CD4-positive, alpha-beta T cell treated with Interleukin-17A for 1 hour (primary cell): Measurements from ENCODE around the gene TSGA10.
A peak's percentile ranks its signal among the peaks of the same experiment; 100 is the strongest.
"Not testable (repeated sequence)": the region's sequence is repeated elsewhere in the genome, so short reads cannot be mapped to it uniquely, and the experiment has no call there.

Experiments
- DNase-seq: peaks from one replicate; pipeline ENCODE4 v3.0.0-alpha.2; 2020

Gene TSGA10

DNA sequence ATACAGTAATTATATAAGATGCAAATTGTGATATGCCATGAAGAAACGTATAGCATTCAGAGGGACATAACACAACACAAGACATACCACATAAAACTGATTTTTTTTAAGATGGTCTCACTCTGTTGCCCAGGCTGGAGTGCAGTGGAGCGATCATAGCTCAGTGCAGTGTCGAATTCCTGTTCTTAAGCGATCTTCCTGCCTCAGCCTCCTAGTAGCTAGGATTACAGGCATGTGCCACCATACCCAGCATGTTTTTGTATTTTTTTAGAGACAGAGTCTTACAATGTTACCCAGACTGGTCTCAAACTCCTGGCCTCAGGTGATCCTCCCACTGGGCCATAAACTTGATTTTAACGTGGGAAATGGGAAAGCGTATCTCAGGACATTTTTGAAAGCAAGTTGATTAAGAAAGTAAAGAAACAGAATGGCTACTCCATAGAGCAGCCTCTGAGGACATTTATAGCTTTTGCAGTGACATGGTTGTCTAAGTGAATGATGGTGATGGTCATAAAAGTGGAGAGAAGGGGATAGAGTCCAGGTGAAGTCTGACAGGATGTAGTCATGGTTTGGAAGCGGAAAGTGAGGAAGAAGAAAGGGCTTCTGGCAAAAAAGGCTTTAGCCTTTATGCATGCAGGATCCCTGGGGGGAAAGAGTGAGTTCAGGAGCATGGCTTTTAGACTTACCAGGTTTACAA is 2.4 kb downstream of the TSGA10 start:
- no peak for DNase-seq

DNA sequence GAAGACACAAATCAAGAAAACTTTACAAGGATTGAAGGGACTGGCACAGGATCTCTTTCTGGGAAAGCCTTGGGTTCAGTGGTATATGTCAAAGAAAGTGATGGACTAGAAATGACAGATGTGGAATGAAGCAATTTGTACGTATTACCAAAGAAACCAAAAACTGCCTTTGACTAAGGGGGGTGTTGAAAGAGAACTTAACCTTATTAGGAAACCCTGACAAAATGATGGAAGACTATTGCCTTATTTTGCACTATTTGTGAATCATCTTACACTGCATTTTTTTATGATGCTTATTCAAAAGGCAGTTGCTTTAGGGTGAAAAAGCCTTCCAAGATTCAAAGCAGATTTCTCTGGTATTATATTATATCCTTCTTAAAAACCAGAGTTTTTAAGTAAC is 4.0 kb downstream of the TSGA10 start:
- no peak for DNase-seq

DNA sequence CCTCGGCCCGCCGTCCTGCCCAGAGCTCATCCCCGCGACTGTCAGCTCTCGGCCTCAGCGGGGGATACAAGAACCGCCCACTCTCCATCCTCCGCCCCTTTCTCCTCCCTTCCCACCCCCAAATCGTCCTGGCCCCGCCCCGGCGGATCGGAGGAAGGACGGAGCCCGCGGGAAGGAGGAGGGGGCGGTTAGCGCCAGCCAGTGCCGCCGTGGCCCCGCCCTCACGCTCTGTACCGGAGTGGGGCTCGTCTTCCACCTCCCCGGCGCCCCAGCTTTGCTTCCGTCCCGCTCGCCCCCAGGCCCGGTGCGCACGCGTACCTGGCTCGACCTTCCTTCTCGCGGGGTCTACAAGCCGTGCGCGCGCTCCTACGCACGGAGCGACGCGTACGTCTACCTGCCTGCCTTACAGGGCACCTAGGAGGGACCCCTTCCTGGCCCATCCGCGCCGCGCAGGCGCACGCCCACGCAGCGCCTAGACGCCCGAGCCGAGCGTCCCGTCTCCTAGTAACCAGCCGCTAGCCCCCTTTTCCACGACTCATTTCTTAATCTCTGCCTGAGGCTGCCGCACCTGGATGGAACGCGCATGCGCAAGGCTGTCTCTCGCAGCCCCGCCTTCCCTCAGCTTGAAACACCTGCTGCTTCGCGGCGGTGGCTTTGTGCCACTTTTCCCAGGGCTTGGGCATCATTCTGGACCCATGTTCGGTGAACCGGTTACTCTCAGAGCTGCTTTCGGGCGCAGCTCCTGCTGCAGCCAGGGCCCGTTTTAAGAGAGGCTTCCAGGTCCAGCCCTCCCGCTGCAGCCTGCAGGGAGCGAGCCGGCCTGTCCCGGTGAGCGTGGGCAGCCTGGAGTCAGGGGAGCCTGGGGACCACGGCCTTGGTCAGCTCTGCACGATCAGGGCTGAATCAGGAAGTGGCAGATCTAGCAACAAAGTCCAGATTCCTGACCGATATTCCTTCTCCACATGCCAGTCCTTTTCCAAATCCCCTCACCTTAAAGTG is 13.3 kb downstream of the TSGA10 start, which contains the start of gene C2orf15:
Gene C2orf15 (plus strand): TSS at position 598 of the 999 bp plus-strand sequence. CDS start 8,852 bp downstream, outside the sequence.
- DNase-seq = peak; percentile 98

DNA sequence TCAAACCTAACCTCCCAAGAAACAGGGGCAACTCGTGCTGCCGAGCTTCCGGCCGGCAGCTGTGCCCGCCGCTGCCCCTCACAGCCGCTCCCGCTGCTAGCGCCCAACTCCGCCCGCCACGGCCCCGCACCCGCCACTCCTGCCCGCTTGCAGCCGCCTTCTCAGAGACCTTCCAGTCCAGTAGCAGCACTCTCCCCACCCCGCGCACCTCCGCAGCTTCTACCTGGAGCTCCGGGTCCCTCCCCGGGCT is 14.0 kb downstream of the TSGA10 start:
- no peak for DNase-seq

DNA sequence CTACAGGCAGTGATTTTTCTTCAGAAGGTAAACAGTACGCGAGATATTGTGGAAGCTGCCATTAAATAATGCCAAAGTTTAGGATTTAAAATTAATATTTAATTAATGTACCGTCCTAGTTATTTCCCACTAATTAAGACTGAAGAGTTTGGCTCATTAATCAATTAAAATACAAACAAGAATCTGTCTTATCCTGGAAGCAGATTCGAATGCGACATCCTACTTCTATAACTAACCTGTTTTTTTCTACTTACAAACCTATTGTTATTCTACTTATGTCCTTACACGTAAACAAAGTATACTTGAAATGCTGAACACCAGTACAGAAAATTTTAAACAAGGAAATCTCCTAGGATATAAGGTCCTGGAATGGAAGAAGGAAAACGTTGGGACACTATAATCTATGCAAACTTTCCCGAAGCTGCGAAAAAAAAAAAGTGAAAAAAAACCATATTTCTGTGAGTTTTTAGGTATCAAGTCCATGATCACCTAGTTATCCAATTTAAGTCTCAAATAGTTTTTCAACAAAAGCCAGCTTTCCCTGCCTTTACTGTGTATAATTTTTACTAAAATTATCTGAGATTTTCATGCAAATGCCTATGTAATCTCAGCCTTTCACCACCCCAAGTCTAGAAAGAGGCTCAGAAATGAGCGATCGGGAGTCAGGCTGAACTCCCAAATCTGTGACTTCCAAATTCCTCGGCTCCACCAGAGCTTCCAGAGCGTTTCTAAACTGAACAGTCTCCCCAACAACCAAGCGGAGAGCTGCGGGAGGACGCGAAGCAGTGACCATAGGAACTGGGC is 14.5 kb downstream of the TSGA10 start:
- DNase-seq = no peak

DNA sequence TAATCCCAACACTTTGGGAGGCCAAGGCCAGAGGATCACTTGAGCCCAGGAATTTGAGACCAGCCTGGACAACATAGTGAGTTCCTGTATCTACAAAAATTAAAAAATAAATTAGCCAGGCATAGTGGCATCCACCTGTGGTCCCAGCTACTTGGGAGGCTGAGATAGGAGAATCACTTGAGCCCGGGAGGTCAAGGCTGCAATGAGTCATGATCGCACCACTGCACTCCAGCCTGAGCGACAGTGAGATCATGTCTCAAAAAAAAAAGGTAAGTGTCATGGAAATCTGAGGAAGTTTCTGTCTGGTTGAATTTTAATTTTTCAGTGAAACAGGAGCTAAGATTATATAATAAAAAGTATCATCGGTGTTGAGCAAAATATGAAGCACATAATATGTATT is 15.7 kb downstream of the TSGA10 start:
- no peak for DNase-seq

DNA sequence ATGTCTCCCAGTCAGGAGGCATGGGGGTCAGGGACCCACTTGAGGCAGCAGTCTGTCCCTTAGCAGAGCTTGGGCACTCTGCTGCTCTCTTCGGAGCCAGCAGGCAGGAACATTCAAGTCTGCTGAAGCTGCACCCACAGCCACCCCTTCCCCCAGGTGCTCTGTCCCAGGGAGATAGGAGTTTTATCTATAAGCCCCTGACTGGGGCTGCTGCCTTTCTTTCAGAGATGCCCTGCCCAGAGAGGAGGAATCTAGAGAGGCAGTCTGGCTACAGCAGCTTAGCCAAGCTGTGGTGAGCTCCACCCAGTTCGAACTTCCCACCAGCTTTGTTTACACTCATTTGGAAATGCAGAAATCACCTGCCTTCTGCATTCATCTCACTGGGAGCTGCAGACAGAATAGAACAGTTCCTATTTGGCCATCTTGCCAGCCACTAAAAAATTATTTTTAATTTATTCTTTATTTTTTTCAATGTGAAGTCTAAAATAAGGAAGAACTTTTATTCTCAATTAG is 19.6 kb downstream of the TSGA10 start:
- not testable (repeated sequence) for DNase-seq

DNA sequence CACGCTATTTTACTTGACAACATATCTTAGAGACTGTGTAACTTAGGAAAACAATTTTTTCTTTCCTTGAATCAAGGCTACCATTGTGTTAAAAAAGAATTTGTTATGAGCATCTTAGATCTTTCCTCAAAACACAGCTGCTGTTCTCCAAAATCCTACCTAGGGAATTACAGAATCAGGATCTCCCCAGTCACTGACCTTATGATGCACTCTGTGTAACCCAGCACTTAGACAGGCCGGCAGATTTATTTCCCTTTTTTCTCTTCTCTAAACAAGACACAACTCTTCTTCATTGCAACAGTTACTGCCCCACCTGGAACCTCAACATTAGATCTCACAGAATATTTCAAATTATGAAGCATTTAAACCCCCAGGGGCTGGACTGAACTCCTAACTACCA is 26.8 kb downstream of the TSGA10 start:
- DNase-seq = no peak

DNA sequence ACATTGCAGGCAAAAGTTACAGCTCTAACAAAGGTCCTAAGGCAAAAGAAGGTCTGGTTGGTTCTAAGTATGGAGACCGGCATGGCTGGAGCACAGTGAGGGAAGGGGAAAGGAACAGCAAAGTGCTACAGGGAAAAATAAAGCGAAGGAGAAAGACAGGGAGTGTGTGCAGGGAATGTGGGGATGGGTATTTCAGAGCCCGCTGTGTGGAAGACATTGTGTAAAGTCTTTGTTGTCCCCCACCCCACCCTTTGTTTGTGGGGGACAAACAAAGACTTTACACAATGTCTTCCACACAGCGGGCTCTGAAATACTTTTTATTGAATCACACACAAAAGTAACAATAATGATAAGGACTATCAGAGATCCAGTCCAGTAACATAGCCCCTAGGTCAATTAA is 42.1 kb downstream of the TSGA10 start:
- no peak for DNase-seq

DNA sequence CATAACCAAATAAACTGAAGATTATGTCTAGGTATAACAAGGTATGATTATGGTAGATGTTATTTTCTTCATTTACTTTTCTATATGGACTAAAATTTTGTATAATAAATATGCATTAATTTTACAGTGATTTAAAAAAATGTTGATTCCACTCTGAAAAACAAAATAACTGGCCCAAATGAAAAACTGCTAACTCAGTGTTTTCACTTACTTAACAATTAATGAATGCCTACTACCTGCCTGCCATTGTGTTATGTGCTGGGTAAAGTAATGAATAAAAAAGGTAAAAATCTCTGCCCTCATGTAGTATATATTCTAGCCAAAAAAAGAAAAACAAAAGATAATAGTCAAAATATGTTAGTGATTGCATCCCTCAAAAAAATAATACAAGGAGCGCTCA is 42.8 kb downstream of the TSGA10 start:
- DNase-seq = no peak

DNA sequence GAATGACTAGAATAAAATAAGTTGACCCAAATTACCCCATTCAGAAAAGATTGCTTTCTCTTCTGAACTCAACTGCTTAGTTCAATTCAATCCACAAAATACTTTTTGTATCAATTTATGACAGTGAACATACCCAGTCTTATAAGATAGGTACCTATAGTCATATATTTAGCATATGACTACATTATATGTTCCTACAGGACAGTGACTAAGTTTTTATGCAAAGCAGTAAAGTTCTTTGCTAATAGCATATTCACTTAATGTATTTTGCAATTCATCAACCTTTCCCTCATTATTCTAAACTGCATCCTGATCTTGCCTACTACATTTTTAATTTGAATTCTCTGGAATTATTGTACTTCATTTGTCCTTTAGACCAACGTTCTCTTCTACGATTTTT is 43.5 kb downstream of the TSGA10 start:
- no peak for DNase-seq

DNA sequence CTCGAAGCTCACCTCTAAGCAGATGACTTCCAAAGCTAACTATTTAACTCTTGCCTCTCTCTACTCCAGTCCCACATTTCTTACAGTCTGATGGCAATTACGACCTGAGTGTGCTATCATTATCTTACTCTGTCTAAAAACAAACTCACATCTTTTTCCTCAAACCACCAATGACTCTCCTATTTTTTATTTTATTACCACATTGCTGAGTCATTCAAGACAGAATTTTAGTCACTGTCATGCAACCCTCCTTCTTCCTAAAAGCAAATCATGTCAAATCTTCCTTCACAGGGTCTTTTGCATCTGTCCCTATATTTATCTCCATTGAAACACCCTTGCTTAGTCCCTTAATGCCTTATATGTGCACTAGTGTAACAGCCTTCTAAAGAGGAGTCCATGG is 47.8 kb downstream of the TSGA10 start:
- no peak for DNase-seq

DNA sequence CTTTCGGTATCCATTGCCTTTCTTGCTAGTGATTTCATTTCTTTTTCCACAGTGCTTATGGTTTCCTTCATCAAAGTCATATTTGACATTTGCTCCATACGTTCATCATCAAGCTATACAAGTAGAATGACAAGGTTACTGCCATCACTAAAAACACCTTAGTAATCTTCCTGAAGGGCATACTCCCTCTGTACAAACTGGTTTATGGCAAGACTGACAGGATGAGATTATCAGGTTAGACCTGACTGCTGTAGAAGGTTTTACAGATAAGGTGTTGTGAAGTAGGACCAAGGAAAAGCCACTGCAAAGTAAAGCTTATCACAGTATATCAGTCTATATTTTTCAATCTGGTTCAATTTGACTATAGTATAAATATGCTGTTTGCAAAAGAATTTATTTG is 50.7 kb downstream of the TSGA10 start:
- no peak for DNase-seq

DNA sequence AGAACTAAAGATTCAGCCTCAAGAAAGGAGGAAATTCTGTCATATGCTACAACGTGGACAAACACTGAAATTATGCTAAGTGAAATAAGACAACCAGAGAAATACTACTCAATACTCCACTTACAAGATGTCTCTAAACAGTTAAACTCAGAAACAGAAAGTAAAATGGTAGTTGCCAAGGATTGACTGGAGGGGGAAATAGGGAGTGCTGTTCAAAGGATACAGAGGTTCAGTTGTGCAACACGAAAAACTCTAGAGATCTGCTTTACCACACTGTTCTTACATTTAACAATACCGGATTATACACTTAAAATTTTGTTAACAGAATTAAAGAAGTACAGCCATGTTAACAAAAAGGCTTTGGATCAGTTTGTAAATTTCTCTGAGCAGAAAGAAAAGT is 53.0 kb downstream of the TSGA10 start:
- no peak for DNase-seq

DNA sequence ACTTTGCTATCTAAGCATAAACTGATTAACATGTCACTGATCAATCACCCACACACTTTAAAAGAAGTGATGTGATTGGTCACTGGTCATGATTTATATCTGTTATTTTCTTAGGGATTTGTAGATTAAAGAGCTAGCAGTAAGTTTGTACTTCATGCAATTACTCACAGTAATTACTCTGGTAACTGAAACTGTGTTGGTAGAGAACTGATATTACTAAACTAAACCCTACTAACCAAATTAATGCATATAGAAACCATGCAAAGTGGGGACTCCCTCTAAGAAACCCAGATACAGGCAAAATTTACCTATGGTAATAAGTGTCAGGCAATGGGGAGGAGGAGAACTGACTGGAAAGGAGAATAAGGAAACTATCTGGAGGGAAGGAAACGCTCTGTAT is 58.0 kb downstream of the TSGA10 start:
- no peak for DNase-seq

DNA sequence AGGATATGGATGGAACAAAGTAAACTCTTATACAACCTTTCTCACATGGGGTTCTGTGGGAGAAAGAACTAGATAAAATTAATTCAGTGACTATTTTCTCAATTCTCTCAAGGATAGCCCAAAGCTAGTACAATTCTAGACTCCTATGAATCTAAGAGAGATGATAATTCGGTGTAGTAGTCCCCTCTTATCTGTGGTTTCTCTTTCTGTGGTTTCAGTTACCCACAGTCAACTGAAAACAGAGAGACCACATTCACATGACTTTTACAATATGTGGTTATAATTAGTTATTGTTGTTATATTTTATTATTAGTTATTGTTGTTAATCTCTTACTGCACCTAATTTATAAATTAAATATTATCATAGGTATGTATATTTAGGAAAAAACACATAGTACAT is 66.7 kb downstream of the TSGA10 start:
- peak; percentile 26 for DNase-seq

DNA sequence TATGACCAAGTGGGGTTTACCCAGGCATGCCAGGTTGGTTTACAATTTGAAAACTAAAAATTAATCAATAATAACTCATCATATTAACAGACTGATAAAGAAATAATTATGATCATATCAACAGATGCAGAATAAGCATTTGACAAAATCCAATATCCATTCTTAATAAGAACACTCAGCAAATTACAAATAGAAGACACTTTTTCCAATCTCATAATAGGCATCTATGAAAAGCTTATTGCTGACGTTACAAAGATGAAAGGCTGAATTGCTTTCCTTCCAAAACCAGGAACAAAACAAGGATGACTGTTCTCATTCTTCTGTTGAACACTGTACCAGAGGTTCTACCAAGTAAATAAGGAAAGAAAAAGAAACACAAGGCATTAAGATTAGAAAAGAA is 68.4 kb downstream of the TSGA10 start:
- DNase-seq = no peak

DNA sequence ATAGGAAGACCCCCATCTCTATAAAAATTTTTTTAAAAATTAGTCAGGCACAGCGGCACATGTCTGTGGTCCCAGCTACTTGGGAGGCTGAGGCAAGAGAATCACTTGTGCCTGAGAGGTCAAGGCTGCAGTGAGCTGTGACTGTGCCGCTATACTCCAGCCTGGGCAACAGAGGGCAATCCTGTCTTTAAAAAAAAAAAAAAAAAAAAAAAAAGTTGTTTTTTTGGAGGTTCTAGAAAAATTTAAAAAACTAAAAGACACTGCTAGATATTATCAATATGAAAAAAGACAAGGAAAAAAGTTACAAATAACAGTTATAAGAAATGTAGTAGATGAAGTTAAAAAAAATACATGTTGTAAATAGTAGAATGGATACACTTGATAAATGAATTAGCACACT is 69.3 kb downstream of the TSGA10 start:
- DNase-seq = peak; percentile 39

DNA sequence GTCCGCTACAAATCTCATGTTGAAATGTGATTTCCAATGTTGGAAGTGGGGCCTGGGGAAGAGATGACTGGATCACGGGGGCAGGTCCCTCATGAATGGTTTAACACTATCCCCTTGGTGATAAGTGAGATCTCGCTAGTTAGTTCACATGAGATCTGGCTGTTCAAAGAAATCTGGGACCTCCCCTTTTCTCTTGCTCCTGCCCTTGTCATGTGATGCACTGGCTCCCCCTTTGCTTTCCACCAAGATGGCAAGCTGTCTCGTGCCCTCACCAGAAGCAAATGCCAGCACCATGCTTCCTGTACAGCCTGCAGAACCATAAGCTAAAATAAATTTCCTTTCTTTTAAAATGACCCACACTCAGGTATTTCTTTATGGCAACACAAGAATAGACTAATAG is 70.5 kb downstream of the TSGA10 start:
- DNase-seq = no peak

DNA sequence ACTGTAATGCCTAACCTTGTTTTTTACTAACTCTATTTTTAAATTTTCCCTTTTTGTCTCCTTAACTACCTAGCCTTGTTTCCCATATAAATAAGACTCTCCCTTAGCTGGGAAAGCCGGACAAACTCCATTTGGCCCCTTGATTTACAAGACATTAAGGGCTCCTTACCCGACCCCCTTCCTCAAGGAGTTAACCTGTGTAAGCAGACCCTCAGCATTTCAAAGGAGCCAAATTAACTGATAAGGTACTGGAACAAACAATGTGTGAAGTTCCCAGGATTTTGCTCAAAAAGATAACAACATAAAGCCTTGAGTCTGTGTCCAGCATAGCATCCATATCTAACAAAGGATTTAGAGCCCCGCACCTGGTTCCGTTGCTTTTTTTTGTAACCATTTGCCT is 72.9 kb downstream of the TSGA10 start:
- DNase-seq = no peak

DNA sequence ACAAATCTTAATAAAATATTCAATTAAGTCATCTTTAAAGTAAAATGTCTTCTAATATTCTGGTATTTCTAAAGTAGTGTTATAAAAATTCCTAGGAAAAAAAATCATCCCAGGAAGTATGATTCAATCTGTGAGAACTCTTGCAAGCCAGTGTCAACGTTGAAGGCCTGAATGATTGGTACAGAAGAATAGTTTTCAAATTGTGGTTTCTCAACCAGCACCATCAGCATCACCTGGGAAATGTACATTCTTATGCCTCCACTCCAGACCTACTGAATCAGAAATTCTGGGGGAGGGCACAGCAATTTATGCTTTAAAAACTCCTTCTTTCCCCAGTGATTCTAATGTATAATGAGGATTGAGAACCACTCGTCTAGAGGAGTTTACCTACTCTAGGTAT is 75.5 kb downstream of the TSGA10 start:
- DNase-seq = no peak

DNA sequence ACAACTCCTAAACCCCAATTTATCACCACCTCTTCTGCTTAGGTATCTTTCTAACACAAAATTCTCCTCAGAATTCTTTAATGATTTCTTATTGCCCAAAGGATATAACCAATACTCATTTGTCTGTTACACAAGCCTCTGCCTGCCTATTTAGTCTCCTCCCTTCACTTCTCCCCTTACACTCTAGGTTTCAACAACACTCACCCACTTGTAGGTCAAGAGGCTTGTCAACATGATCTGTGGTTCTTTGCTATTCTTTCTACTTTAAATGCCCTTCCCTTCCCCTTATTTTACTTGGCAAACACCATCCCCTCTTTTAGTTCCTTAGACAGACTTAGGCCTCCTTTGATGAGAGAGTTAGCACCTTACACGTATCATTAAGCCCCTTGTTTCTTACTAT is 82.2 kb downstream of the TSGA10 start:
- DNase-seq = no peak

DNA sequence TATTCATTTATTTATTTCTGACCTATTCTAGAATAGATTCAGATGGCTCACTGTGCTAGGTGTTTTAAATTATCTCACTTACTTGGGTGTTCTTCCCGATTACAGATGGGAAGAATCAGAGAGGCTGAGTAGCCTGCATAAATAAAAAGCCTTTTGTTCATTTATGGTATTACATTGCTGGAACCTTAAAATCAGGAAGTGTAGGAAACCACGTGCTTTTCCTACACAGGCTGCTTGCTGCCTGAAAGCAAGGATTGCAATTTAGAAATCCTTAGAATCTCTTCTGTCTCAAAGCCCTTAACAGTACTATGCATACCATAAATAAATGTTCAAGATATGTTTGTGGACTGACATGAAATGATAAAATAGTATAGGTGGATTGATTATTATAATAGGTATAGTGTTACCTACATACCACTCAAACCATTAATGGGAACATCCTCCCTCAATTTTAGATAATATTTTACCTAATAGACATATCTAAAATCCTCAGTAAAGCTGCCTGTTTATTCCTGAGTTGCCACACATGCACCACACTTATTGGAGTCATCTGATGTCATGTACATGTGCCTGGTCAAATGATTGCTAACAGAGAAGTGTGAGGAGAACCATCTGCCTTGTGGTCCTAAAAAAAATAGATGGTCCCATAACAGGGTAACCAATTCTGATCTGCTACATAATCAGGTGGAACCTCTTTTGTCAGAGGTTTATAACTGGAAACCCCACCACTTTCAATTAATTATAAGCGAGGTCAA is 86.7 kb downstream of the TSGA10 start:
- no peak for DNase-seq
